Hypothalamus (tissue), 51 donors: ENCODE results near the gene ZFAND3.

Experiments
- DNase-seq, 51 donors: peaks; one replicate each; lab custom pipeline; 2025; lab: John Stamatoyannopoulos, UW

Gene ZFAND3

DNA sequence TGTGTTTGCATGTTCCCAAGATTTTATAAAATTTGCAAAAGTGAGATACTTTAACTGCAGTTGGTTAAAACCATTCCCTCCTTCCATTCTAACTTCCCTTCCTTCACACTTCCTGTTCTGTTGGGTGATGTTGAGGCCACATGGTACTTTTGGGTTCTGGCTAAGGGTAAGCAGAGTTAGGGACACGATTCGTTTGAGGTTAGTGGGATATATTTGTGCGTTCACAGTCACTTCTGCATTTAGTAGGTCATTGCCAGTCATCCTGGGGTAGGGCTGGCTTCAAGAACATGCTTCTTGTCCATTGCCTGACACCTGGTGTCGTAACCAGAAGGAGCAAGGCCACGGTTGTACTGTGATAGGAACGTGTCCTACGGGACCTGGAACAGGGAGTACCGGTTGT lies 340.1 kb downstream of the ZFAND3 start:
- no peak for DNase-seq

GRCh38 chr6:38160831-38161230 lies 341.3 kb downstream of the ZFAND3 start:
- no peak for DNase-seq

GRCh38 chr6:38161331-38161730 lies 341.8 kb downstream of the ZFAND3 start:
- no peak for DNase-seq

DNA sequence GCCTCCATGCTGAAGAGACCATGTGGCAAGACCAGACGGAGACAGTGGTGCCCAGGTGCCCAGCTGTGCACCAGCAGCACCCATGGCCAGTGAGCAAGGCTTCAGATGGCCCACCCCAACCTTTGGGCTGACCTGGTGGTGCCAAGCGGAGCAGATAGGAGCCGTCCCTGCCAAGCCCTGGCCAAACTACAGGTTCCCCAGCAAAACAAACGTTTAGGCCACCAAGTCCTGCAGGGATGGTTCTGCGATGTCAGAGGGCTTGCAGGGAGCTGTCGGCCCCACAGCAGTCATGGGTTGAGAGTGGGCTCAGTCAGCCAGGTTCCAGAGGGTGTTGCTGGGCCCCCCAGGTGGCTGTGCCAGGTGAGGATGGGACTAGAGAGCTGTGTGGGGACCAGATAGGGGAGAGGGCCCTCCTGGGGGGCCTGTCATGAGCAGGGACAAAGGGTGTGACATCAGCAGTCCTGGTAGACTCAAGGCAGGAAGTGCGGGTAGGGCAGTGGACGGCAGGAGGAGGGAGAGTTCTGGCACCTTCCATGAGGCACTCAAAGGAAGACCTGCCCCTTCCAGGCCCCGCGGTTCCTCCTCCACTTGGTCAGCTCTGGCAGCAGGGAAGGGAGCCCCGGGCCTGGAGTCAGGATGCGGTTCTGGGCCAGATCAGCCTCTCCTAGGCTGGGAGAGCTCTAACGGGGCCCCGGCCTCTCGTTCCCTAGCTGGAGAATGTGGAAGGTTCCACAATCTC lies 342.4 kb downstream of the ZFAND3 start:
- no peak for DNase-seq

DNA sequence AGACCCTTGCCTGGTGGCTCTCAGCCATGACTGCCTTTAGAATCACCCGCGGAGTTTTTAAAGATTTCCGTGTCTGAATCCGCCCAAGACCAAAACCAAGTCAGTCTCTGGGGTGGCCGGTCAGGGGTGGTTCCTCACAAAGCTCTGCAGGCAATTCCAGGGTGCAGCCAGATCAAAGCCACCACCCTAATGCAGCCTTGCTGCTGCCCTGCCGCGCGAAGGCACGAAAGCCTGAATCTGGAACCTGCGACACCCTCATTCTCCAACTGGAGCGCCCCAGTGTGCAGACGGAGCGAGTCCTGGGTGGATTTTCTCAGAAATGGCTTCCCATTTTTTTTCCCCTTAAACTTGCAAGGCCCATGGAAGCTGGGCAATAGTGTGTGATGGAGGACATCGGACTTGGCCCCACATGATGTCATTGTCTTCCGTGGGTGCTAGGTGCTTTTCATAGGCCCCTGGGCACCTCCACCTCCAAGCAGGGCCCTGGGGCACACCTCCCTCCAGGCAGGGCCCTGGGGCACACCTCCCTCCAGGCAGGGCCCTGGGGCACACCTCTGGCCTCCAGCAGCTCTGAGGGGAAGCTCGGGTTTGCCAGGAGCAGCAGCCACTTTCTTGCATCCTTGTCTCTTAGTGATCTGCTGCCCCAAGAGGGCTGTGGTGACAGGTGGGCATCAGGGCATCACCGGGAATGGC lies 343.1 kb downstream of the ZFAND3 start:
- DNase-seq: no peak

- no peak for DNase-seq
These were observed 343.9 kb downstream of the ZFAND3 start for GRCh38 chr6:38163186-38164130.

DNA sequence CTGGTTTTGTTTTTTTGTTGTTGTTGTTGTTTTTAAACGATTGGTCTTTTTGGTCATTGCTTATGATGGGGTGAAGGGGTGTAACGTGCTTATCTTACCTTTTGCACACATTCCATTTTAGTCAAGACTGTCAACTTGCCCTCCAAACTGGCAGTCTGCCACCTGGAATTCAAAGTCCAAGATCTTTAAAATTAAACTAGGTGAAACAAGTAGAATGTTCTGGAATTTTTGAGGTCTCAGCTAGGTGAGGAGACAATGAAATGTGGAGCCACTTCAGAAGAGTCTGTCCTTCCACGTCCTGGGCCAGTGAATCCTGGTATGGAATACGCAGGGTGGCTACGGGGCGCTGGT lies 344.6 kb downstream of the ZFAND3 start:
- no peak for DNase-seq

- no peak for DNase-seq
These were observed 345.2 kb downstream of the ZFAND3 start for GRCh38 chr6:38164671-38165108.

- DNase-seq: no peak
These were observed 347.1 kb downstream of the ZFAND3 start for GRCh38 chr6:38166411-38167240.

GRCh38 chr6:38167598-38167997 lies 348.1 kb downstream of the ZFAND3 start:
- no peak for DNase-seq

- no peak for DNase-seq
These were observed 348.6 kb downstream of the ZFAND3 start for GRCh38 chr6:38168126-38168525.

DNA sequence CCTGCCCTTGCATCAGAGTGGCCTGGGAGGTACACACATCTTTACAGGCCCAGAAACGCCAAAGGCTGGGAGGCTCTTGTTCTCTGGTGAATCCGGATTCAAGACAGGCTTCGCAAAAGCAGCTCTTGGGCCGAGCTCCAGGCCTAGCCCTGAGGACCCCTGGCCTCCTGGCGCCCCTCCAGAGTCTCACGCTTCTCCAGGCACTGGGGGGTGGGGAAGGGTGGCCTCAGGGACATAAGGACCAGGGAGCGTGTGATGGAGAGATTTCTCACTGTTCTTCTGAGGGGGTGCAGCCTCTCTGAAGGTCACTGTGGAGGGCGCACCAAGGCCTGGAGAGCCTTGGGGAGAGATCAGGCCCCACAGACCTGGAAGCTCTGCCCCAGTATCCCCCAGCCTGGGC lies 349.2 kb downstream of the ZFAND3 start:
- no peak for DNase-seq

GRCh38 chr6:38169221-38169976 lies 349.9 kb downstream of the ZFAND3 start:
- no peak for DNase-seq

- no peak for DNase-seq
These were observed 350.5 kb downstream of the ZFAND3 start for GRCh38 chr6:38169977-38170526.

GRCh38 chr6:38170666-38171355 lies 351.3 kb downstream of the ZFAND3 start:
- DNase-seq: no peak

DNA sequence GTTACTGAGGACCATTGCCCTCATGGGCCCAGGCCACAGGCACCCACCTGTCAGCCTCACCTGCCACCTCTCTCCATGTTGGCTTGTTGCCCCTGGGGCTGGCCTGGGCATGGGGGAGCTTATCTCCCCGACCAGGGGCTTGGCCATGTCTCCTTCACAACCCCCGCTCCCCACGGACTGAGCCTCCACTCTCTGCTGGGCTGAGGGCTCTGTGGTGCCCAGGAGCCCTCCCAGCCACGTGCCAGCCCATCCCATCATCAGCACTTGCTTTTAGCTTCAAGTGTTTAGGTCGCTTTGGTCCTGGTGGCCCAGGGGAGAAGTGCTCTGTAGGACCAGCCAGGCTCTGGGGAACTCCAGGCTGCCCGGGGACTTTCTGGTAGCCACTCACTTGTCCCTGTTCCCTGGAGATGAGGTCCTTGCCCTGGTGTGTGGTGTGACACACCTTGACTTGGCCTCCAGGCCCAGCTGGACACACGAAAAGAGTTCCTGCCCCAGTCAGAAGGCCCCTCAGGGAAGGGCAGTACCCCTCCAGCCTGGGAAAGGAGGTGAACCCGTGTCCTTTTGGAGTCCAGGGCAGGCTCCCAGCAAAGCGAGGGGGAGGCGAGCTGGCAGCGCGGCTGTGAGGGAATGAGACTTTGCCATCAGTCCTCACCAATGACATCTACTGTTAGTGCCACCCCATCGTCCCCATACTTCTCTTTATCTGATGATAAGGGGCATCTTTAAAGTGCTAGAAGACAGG lies 352.6 kb downstream of the ZFAND3 start:
- no peak for DNase-seq

DNA sequence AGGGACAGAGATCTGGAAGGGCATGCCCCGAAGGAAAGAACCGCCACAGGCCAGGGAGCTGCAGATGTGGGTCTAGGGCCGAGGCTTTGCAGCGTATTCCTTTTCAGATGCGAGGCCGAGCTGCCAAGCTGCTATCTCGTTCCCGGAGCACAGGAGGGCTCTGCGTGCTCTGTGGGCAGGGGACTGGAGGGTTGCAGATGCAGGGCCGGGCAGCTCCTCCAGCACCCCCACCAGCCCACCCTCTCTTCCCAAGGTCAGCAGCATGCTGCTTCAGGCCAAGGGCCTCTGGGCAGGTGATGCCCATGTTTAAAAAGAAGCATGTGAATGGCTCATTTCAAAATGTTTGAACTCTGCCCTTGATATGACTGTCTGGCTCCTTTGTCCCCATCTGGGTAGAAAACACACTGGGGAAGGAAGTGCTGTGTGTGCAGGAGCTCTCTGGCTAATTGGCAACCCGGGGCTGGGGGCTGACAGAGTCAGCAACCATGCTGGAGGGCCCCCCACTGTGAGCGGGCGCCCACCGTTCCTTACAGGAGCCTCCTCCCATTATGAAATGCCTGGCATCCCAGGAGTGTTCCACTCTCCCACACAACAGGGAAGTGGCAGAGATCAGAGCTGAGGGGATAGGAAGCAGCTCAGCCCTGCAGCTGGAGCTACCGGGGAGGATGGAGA lies 353.3 kb downstream of the ZFAND3 start:
- no peak for DNase-seq
